Measurements from ENCODE around the gene LSS. TPM values are rescaled to one million over a fixed set of nuclear protein-coding genes. Genes with fewer than 3 reads are reported as not detected.

Gene LSS
- total and polyA plus RNA-seq, 2 of the 4 experiments (the other 2 are of a cell fraction) = 43.4 to 58.1 TPM

- Histone ChIP-seq H4K5ac (ENCODE audit: low read depth, low read length) (no peak overlapping the region), H3K9me3 (ENCODE audit: control insufficient read depth, insufficient read depth, low read length) (no peaks in the 10 kb centered on the region), H3K4me2 (ENCODE audit: low read depth, low read length) (no peak overlapping the region), H2AFZ (replicated peaks; ENCODE audit: low read length, poor library complexity) (no peak overlapping the region), H3K36me3 (ENCODE audit: control insufficient read depth, insufficient read depth, low read length) (peaks cover 68% of the 10 kb centered on the region), H3K4ac (ENCODE audit: low read depth, low read length) (no peak overlapping the region), H3K9me1 (ENCODE audit: insufficient read depth, low read length) (no peaks in the 10 kb centered on the region), H3K4me1 (ENCODE audit: control insufficient read depth, insufficient read depth, low read length) (no peaks in the 10 kb centered on the region), H3K18ac (ENCODE audit: low read depth, low read length) (no peak overlapping the region), H3K9ac (ENCODE audit: low read depth, low read length) (no peak overlapping the region), H3K27me3 (ENCODE audit: control insufficient read depth, insufficient read depth, low read length) (no peaks in the 10 kb centered on the region), H4K8ac (ENCODE audit: low read depth in 2 of 2, low read length in 2 of 2) (no peak overlapping the region), H3K4me3 (ENCODE audit: insufficient read depth, low read depth, low read length) (no peak overlapping the region), H2BK120ac (ENCODE audit: low read depth, low read length) (no peak overlapping the region), H4K91ac (ENCODE audit: insufficient read depth, low read depth, low read length) (no peak overlapping the region), H2AK5ac (ENCODE audit: low read depth, low read length) (no peak overlapping the region), H2BK20ac (ENCODE audit: low read depth, low read length) (no peak overlapping the region), H2AK9ac (replicated peaks; ENCODE audit: low read depth, low read length, poor library complexity) (no peak overlapping the region), H3K23ac (ENCODE audit: low read depth, low read length) (no peak overlapping the region), H3K79me1 (ENCODE audit: low read depth in 1 of 2, low read length in 2 of 2) (peaks cover 10 to 27% of the 10 kb centered on the region in 2 experiments; a peak in 3 of 4 replicates), H3K27ac (ENCODE audit: insufficient read depth, low read length) (no peak overlapping the region), H3K14ac (replicated peaks; ENCODE audit: low read depth, low read length) (no peak overlapping the region), H2BK15ac (ENCODE audit: low read depth, low read length) (no peak overlapping the region), H2BK5ac (ENCODE audit: low read depth, low read length, poor library complexity, severe bottlenecking) (no peak overlapping the region), H3K56ac (ENCODE audit: extremely low read depth, insufficient read depth, low read length) (no peak overlapping the region), H4K20me1 (ENCODE audit: insufficient read depth, low read length) (no peaks in the 10 kb centered on the region; the same call in none of the 2 replicates)
- CTCF ChIA-PET = interaction anchor here (0.6 kb wide), 1 partner anchor 103 kb away, joined by 3 read pairs; no protein-coding TSS in a partner anchor
- no TSS peak for BruUV-seq (replicated peaks)
- POLR2A ChIA-PET (ENCODE audit: unreplicated experiment) = no interaction called here
- TF ChIP-seq MAFK (IDR thresholded peaks at IDR 0.05; ENCODE audit: low read depth, low read length) (no peak), BHLHE40 (IDR thresholded peaks at IDR 0.05; ENCODE audit: low read depth, low read length) (no peak), MAZ (IDR thresholded peaks at IDR 0.05; ENCODE audit: borderline replicate concordance, low read depth, low read length) (no peak), RAD21 (IDR thresholded peaks at IDR 0.05; ENCODE audit: low read length) (no peak), RCOR1 (IDR thresholded peaks at IDR 0.05; ENCODE audit: insufficient replicate concordance, low read length) (no peak), ELK1 (IDR thresholded peaks at IDR 0.05; ENCODE audit: borderline replicate concordance, low read depth, low read length) (no peak), CHD1 (IDR thresholded peaks at IDR 0.05; ENCODE audit: low read depth, low read length) (no peak), FOS (IDR thresholded peaks at IDR 0.05; ENCODE audit: low read depth, low read length) (no peak), SMC3 (IDR thresholded peaks at IDR 0.05; ENCODE audit: low read depth, low read length) (no peak), USF2 (IDR thresholded peaks at IDR 0.05; ENCODE audit: low read depth, low read length) (no peak), CEBPB (IDR thresholded peaks at IDR 0.05; ENCODE audit: low read depth, low read length) (no peak), MXI1 (IDR thresholded peaks at IDR 0.05; ENCODE audit: borderline replicate concordance, low read depth, low read length) (no peak), POLR2A (IDR thresholded peaks at IDR 0.05; ENCODE audit: low read depth, low read length) (no peak), NFE2L2 (IDR thresholded peaks at IDR 0.05; ENCODE audit: low read depth, low read length) (no peak), RFX5 (IDR thresholded peaks at IDR 0.05; ENCODE audit: low read depth, low read length) (no peak)
- TF ChIP-seq, protein P1, sequence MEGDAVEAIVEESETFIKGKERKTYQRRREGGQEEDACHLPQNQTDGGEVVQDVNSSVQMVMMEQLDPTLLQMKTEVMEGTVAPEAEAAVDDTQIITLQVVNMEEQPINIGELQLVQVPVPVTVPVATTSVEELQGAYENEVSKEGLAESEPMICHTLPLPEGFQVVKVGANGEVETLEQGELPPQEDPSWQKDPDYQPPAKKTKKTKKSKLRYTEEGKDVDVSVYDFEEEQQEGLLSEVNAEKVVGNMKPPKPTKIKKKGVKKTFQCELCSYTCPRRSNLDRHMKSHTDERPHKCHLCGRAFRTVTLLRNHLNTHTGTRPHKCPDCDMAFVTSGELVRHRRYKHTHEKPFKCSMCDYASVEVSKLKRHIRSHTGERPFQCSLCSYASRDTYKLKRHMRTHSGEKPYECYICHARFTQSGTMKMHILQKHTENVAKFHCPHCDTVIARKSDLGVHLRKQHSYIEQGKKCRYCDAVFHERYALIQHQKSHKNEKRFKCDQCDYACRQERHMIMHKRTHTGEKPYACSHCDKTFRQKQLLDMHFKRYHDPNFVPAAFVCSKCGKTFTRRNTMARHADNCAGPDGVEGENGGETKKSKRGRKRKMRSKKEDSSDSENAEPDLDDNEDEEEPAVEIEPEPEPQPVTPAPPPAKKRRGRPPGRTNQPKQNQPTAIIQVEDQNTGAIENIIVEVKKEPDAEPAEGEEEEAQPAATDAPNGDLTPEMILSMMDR (conservative IDR thresholded peaks at IDR 0.05; ENCODE audit: low read depth, low read length) = no peak
- DNase-seq (no peak), ATAC-seq (ENCODE audit: low read depth) (no peak)
- dilution Hi-C loops (cut with HindIII; ENCODE audit: low sequenced_read_pairs, unreplicated experiment) (no loop called here), intact Hi-C loops (cut with micrococcal nuclease) (no loop called here), in situ Hi-C loops (cut with MboI; ENCODE audit: low sequenced_read_pairs) (no loop called here)
- WGBS, 2 experiments (ENCODE audit: extremely low coverage in 2 of 2, insufficient read length in 1 of 2) = 91% methylated on average over 8 of the region's 18 CpGs; no CpG with 5 or more reads in 1 of the 2 experiments
Observed at GRCh38 chr21:46256501-46256994, 28.0 kb upstream of the LSS start.
